GM18868 (cell line): ENCODE data around the gene PDGFRA.

Experiments used
- ATAC-seq: cut with Tn5 transposase; IDR thresholded peaks from one replicate; pipeline ENCODE4 v1.9.1; 2021; ENCODE audit warnings: mild to moderate bottlenecking, moderate library complexity; ENCODE audit not compliant: unreplicated experiment

PDGFRA gene

DNA sequence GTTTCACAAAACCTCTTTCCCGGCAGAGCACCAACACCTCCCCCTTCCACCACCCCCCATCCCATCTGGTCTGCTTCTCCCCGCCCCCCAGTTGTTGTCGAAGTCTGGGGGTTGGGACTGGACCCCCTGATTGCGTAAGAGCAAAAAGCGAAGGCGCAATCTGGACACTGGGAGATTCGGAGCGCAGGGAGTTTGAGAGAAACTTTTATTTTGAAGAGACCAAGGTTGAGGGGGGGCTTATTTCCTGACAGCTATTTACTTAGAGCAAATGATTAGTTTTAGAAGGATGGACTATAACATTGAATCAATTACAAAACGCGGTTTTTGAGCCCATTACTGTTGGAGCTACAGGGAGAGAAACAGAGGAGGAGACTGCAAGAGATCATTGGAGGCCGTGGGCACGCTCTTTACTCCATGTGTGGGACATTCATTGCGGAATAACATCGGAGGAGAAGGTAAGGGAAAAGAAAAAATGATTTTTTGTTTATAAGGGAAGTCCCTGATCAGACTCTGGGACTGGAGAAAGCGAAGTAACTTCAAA, at the start of gene PDGFRA:
PDGFRA (plus strand) TSS at position 333 of the 541 bp plus-strand sequence. CDS start 29,476 bp downstream, outside the sequence.
- ATAC-seq = no peak

DNA sequence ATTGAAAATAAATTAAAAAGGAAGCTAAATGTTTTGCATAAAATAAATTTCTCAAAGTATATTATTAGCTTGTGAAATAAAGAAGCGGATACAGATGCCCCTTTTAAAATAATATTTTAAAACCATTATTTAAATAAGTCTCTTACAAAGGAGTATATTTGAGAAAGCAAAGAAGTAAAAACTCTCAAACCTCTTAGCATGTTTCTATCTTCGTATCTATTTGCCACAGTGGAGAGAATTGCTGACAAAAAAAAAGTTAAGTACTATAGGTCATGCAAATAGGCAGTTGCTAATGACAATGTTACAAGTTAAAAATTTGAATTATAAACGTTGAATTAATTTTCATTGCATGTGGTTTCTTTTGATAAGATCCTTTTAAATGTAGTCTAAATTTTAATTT, 44.5 kb upstream of the PDGFRA start:
- no peak for ATAC-seq

DNA sequence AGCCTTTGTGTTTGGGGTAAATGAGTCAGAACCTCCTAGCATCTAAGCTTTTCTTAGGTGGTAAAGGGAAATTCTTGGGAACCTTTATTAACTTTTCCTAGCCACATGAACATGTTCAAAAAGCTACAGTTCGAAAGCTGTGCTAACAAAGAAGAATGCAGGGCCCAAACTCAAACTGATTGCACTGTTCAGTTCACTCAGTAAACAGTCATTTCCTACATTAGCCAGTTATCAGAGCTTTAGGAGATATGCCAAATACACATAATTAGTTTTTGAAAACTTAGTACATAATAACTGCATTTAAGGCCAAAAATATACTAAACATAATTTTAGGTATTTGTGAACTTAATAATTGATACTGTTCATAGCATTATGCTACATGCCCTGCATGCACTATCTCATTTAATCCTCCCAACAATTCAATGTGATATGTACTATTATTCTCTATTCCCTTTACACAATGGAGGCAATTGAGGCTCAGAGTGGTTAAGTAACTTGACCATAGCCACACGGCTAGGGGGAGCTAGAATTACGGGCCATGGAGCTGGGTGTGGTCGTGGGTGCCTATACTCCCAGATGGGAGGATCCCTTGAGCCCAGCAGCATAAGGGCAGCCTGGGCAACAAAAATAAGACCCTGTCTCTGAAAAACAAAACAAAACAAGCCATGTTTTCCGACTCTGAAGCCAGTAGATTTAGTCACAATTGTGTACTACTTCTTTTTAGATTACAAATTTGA, 43.9 kb upstream of the PDGFRA start:
- no peak for ATAC-seq

- ATAC-seq = no peak
Observed at GRCh38 chr4:54185866-54186265, 43.2 kb upstream of the PDGFRA start.

DNA sequence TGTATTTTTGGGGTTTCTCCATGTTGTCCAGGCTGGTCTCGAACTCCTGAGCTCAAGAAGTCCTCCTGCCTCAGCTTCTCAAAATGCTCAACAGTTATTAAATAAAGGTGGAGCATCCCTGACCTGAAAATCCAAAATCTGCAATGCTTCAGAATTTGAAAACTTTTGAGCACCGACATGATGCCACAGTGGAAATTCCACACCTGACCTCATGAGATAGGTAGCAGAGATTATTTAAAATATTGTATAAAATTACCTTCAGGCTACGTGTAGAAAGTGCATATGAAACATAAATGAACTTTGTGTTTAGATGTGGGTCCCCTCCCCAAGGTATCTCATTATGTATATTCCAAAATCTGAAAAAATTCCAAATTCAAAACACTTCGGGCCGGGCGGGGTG, 42.7 kb upstream of the PDGFRA start:
- no peak for ATAC-seq

- no peak for ATAC-seq
Observed at GRCh38 chr4:54187148-54187547, 41.9 kb upstream of the PDGFRA start.

DNA sequence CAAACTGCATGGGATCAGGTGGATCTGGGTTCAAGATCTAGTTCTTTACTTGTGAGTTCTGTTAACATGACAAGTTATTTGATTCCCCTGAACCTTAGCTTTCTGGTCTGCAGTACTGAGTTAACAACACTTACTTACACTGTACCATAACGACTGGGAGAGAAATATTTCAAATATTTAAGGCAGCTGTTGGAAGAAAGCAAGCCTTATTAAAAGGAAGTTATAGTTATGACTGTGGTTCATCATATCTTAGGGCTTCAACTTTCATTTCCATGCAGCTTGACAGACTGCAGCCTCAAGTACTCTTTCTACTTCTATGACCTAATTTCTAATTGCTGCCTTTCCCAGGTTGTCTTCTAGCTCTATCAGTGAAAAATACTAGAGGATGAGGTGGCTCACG, 40.0 kb upstream of the PDGFRA start:
- no peak for ATAC-seq

- ATAC-seq = no peak
Observed at GRCh38 chr4:54192811-54193210, 36.3 kb upstream of the PDGFRA start.

DNA sequence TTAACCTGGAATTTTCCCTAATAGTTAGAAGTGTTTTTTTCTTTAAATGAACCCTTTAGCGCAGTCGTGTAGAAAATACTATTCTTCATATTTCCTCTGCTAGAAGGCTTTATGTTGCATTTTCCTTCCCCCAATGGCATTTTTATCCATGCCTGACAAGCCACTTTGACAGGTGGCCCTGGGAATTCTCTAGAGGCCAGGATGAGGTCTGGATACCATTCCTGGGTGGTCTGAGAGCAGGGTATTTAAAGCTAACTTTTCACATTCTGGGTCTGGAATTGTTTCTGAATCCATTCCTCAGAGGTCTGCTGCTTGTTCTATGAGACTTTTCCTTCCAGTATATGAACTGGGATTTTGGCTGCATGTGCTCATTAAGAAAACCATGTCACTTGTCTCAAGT, 31.2 kb upstream of the PDGFRA start:
- no peak for ATAC-seq

DNA sequence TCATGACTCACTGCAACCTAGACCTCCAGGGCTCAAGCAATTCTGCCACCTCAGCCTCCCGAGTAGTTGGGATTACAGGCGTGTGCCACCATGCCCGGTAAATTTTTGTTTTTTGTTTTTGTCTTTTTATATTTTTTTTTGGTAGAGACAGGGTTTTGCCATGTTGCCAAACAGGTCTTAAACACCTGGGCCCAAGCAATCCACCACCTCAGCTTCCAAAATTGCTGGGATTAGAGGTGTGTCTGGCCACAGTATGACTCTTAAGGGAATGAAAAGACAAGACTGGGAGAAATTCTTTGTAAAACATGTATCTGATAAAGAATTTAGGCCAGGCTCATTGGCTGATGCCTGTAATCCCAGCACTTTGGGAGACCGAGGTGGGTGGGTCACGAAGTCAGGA, 29.2 kb upstream of the PDGFRA start:
- ATAC-seq = no peak

DNA sequence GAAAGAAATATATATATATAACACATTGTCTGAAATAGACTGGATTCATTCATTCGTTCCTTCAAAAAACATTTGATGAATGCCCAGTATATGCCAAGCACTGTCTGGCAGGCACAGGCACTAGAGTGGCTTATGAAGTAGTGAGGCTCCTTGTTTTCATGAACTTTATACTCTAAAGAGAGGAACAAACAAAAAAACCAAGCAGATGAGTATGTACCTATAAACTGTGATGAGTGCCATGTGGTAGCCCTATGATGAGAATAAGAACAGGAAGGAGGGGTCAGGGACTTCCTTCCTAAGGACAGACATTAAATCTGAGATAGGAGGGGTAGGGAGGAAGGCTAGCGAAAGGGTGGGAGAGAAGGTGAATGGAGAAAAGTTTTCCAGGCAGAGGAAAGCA, 19.5 kb upstream of the PDGFRA start:
- no peak for ATAC-seq

DNA sequence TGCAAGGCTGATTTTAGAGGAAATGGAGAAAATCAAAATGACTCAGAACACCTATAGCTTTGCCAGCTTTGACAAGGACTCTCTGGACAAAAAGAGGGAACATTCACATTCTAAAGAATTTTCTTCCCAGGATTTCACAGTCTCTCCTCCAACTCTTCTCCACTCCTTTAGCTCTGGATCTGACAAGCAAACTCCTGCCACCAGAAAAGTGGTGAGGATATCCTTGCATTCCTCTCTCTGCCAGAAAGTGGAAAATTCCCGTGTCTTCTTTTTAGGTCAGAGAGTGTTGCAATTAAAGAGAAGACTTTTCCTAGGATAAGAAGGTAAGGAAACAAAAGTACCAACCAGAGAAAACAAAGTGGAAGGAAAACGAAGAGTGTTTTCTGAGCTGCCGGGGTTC, 16.1 kb upstream of the PDGFRA start:
- no peak for ATAC-seq

GRCh38 chr4:54213761-54214160, 15.3 kb upstream of the PDGFRA start:
- no peak for ATAC-seq

DNA sequence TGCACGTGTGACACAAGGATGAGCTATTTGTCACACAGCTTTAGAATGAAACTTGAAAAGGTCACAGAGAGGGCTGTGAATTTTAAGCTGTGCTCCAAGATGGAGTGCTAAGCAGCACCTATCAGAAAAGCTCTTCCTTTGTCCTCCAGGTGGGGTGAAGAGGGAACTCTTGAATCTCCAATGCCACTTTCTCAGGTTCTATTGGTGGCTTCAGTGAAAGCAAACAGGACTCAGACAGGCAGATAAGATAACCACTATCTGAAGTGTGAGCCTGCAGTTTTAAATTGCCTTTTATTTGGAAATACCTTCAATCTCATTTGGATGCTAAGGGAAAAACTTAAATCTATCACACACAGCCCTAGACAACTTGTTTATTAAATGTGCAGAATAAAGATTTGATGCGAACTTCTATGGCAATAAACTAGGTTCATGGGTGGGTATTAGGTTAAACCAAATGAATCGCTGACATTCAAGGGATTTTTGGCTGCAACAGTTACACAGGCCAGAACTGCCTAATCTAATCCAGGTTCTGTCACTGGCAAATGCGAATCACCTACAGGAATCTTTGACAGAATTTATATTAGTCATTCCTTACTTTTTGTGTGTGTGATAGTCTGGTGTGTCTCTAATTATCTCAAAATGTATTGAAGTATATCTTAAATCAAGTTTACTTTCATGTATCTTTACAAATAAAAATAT, 13.6 kb upstream of the PDGFRA start:
- no peak for ATAC-seq

GRCh38 chr4:54217642-54218495, 11.2 kb upstream of the PDGFRA start:
- ATAC-seq = peak; percentile 84

DNA sequence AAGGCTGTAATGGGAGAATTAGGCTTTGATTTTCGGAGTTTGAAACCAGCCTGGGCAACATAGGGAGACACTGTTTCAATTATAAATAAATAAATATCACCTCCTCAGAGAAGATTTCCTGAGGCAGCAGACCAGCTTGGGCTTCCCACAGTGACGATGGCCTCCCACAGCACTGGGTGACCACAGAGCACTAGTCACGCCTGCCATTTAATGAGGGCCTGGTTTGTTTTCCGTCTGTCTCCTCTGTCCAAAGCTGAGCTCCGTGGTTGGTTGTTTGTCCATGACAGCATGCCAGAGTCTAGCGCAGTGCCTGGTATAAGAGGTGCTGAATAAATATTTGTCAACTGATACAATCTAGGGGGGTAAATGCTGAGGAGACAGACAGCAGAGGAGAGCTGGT, 10.4 kb upstream of the PDGFRA start:
- ATAC-seq = no peak

DNA sequence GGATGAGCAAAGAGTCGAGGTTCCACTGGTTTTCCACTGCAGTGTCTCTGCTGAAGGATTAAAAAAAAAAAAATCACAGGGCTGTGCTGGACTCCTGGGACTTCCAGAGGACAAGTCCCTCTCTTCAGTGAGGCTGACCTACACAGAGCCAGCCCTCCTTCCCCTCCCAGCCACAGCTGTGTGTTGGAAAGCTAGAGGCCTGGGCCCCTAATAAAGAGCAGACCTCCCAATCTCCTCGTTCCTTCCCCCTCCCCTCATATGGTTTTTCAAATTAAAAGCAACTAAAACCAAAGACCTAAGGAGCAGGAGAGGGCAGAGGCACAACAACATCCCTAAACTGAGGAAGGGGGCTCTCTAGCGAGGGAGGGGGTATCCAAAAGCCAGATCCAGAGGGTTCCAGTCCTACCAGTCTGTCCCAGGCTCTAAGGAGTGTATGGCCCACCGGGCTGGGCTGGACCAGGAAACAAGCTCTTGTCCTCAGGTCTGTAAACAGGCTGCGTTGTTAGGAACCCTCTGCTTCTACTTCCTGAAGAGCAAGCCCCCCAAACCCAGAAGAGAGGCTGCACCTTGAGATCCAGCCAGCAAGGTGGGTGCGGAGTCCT, 4.0 kb upstream of the PDGFRA start:
- ATAC-seq = no peak

- ATAC-seq = no peak
Observed at GRCh38 chr4:54225598-54226403, 3.3 kb upstream of the PDGFRA start.

DNA sequence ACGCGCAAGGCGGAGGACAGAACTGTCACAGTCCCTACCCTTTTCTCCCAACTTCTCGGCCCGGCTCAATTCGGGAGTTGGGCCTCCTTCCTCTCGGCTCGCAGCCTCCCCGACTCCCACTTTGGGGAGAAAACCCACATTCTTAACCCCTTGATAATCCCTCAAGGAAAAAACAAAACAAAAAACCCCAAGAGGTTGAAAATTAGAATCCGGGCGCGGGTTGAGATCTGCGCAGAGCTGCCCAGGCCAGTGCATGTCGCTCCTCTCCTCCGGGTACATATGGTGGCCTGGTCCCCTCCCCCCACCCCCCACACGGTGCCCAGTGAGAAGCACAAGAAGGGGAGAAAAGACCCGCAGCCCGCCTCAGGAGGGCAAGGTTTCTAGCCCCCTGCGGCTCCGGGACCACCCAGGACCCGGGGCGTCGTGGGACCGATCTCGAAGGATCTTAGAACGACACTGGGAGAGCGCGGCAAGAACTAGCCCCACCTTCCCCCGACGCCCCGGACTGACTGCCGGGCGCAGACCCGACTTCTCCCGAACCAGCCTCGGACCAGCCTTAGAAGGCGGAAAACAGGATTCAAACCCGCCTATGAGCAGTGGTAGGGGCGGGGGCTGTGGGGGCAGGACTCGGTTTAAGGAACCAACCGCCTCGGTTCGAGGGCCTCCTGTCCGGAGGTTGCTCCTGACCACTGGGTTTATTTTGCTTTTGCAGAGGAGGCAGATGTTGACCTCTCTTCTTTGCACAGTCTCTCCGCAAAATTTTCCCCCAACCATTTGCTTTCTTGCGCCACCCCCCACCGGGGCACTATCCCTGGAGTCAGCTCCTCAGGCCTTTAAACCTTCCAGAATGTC, 2.5 kb upstream of the PDGFRA start:
- ATAC-seq = no peak
